Breast epithelium (tissue), 3 donors: ENCODE measurements around the gene APCS.

Experiments used
- CTCF ChIP-seq, 3 donors: fragments of 450-650 bp; IDR thresholded peaks; one replicate each; pipeline ENCODE4 v1.5.1; 2016 to 2017; ENCODE audit warnings: antibody characterized with exemption in 3 of 3, mild to moderate bottlenecking in 3 of 3, moderate library complexity in 3 of 3
- POLR2AphosphoS5 ChIP-seq, 3 donors: sonication (generic); formaldehyde crosslinking; IDR thresholded peaks; one replicate each; pipeline ENCODE4 v1.6.1; 2017; ENCODE audit warnings: antibody characterized with exemption in 3 of 3

- no peak for TF ChIP-seq CTCF (IDR thresholded peaks at IDR 0.05)
- TF ChIP-seq POLR2AphosphoS5 (IDR thresholded peaks at IDR 0.05) = no peak
Measured at GRCh38 chr1:159554696-159555095, 32.9 kb upstream of the APCS start.
